Suprapubic skin (tissue), 4 donors: ENCODE measurements around the gene ITM2C.

Source experiments
- CTCF ChIP-seq, 2 donors: fragments of 200-600 bp in 1 of 2; fragments of 450-650 bp in 1 of 2; sonication (generic) in 1 of 2; IDR thresholded peaks; one replicate each; pipeline ENCODE4 v1.5.1; 2016 to 2019; ENCODE audit warnings: antibody characterized with exemption in 2 of 2, mild to moderate bottlenecking in 1 of 2, moderate library complexity in 1 of 2
- POLR2A ChIP-seq, 2 donors: fragments of 450-650 bp; IDR thresholded peaks; one replicate each; pipeline ENCODE4 v1.6.1; 2017; ENCODE audit warnings: antibody characterized with exemption in 2 of 2, mild to moderate bottlenecking in 2 of 2, moderate library complexity in 2 of 2
- POLR2AphosphoS5 ChIP-seq, 3 donors: sonication (generic); formaldehyde crosslinking; IDR thresholded peaks; one replicate each; pipeline ENCODE4 v1.6.1; 2017; ENCODE audit warnings: antibody characterized with exemption in 3 of 3

DNA sequence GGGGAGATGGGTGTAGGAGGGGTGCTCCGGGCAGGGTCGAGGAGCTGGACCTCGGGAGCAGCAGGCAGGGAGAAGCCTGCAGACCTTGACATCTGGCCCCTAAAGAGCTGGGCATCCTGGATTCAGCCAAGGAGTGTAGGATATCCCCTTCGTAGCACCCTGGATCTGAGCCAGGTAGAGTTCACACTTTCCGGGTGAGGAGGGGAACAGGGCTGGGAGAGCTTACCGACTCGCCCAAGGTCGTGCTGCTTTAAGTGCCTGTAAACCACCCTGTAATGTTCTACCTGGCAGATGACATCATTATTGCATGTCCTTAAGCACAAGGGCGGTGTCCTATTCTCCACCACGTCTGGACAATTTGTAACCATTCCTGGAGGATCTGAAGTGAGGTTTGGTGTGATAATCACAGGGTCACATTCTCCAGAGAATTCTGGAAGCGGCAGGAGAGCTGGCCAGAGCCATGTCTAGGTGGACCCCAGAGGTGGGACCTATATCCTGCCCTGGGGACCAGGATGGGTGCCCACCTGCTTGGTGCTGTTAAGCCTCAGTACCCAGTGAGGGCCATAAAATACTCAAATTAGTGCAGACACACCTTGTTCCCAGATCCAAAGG, 14.6 kb downstream of the ITM2C start:
- no peak for TF ChIP-seq CTCF (IDR thresholded peaks at IDR 0.05)
- TF ChIP-seq POLR2AphosphoS5 (IDR thresholded peaks at IDR 0.05): no peak
- TF ChIP-seq POLR2A (IDR thresholded peaks at IDR 0.05): no peak
